GM04504 (cell line): ENCODE results near the gene PIEZO2.

Source experiments
- DNase-seq: peaks from one replicate; pipeline ENCODE4 v3.0.0-alpha.2; 2012; ENCODE audit warnings: low read depth

PIEZO2 gene

GRCh38 chr18:10896851-10897250, 252.5 kb downstream of the PIEZO2 start:
- no peak for DNase-seq

- DNase-seq = no peak
Observed at GRCh38 chr18:10895976-10896375, 253.4 kb downstream of the PIEZO2 start.

GRCh38 chr18:10894501-10894900, 254.9 kb downstream of the PIEZO2 start:
- no peak for DNase-seq

- DNase-seq = no peak
Observed at GRCh38 chr18:10893761-10894160, 255.6 kb downstream of the PIEZO2 start.

- no peak for DNase-seq
Observed at GRCh38 chr18:10893196-10893595, 256.2 kb downstream of the PIEZO2 start.

GRCh38 chr18:10892786-10893185, 256.6 kb downstream of the PIEZO2 start:
- peak; percentile 4 for DNase-seq

- DNase-seq = no peak
Observed at GRCh38 chr18:10890022-10890421, 259.3 kb downstream of the PIEZO2 start.

- no peak for DNase-seq
Observed at GRCh38 chr18:10878703-10879102, 270.7 kb downstream of the PIEZO2 start.

GRCh38 chr18:10877987-10878386, 271.4 kb downstream of the PIEZO2 start:
- no peak for DNase-seq

- DNase-seq = no peak
Observed at GRCh38 chr18:10875811-10876210, 273.6 kb downstream of the PIEZO2 start.

GRCh38 chr18:10872304-10872703, 277.1 kb downstream of the PIEZO2 start:
- no peak for DNase-seq

- no peak for DNase-seq
Observed at GRCh38 chr18:10864722-10865121, 284.6 kb downstream of the PIEZO2 start.

GRCh38 chr18:10863026-10863425, 286.3 kb downstream of the PIEZO2 start:
- DNase-seq = no peak

GRCh38 chr18:10860928-10861327, 288.4 kb downstream of the PIEZO2 start:
- DNase-seq = no peak

- no peak for DNase-seq
Observed at GRCh38 chr18:10860382-10860781, 289.0 kb downstream of the PIEZO2 start.

- no peak for DNase-seq
Observed at GRCh38 chr18:10858477-10858876, 290.9 kb downstream of the PIEZO2 start.

- DNase-seq = no peak
Observed at GRCh38 chr18:10856132-10856531, 293.2 kb downstream of the PIEZO2 start.

GRCh38 chr18:10852385-10853303, 296.7 kb downstream of the PIEZO2 start:
- no peak for DNase-seq

GRCh38 chr18:10851824-10852319, 297.5 kb downstream of the PIEZO2 start:
- no peak for DNase-seq

GRCh38 chr18:10850840-10851239, 298.5 kb downstream of the PIEZO2 start:
- DNase-seq = no peak

GRCh38 chr18:10850216-10850615, 299.2 kb downstream of the PIEZO2 start:
- no peak for DNase-seq

- no peak for DNase-seq
Observed at GRCh38 chr18:10847907-10848306, 301.5 kb downstream of the PIEZO2 start.

GRCh38 chr18:10847408-10847790, 302.0 kb downstream of the PIEZO2 start:
- no peak for DNase-seq
